GM18951 (cell line): ENCODE results near the gene PEX5L.
"Not testable (repeated sequence)": the region's sequence is repeated elsewhere in the genome, so short reads cannot be mapped to it uniquely, and the experiment has no call there.

Source experiments
- POLR2A ChIP-seq: IDR thresholded peaks from 4 replicates; pipeline ENCODE4 v1.6.1; 2011; ENCODE audit warnings: mild to moderate bottlenecking; ENCODE audit not compliant: insufficient read length, insufficient read depth; ENCODE audit errors: extremely low read depth
- in situ Hi-C: fragments of 300-500 bp; cut with MboI; formaldehyde crosslinking; loops from one replicate; pipeline ENCODE4 v1.12.0; 2022; ENCODE audit warnings: low sequenced_read_pairs, mixed read lengths, inconsistent platforms; ENCODE audit not compliant: unreplicated experiment

PEX5L gene, protein sequence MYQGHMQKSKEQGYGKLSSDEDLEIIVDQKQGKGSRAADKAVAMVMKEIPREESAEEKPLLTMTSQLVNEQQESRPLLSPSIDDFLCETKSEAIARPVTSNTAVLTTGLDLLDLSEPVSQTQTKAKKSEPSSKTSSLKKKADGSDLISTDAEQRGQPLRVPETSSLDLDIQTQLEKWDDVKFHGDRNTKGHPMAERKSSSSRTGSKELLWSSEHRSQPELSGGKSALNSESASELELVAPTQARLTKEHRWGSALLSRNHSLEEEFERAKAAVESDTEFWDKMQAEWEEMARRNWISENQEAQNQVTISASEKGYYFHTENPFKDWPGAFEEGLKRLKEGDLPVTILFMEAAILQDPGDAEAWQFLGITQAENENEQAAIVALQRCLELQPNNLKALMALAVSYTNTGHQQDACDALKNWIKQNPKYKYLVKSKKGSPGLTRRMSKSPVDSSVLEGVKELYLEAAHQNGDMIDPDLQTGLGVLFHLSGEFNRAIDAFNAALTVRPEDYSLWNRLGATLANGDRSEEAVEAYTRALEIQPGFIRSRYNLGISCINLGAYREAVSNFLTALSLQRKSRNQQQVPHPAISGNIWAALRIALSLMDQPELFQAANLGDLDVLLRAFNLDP

DNA sequence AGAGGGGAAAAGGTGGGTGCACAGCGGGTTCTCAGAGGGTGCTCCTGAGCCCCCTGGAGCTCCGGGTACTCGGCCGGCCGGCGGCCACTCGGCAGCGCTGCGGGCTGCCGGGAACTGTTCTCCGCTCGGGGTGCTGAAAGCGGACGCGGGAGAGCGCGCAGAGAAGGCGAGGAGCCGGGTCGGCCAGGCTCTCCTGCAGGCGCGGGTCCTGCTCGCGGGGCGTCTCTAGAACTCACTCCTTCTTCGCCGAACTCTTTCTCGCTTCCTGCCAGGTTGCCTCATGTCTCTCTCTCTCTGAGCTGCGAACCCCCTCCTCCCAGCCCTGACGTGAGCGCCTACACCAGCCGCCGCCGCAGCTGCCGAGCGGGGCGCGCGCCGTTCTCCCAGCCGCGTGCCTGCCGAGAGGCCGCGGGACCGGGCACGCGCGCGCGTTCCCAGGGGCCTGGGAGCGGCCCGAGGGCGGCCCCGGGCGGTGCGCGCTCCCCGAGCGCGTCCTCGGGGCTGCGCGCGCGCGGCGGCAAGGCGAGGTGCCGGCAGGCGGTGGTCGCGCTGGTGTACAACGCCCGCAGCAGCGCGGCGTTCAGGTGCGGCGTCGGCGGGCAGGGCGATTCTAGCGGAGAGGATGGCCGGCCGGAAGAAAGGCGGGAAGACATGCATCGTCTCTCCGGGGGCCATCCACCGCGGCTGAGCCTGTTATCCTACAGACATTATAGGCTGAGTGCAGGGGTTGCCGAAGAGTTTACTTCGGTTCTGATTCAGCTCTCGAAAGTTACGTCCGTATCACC is at the start of gene PEX5L:
Gene PEX5L (minus strand): TSS at position 267 of the 785 bp plus-strand sequence. CDS start 338 bp downstream, outside the sequence.
- in situ Hi-C loops, result no loop called here
- TF ChIP-seq POLR2A, result no peak

DNA sequence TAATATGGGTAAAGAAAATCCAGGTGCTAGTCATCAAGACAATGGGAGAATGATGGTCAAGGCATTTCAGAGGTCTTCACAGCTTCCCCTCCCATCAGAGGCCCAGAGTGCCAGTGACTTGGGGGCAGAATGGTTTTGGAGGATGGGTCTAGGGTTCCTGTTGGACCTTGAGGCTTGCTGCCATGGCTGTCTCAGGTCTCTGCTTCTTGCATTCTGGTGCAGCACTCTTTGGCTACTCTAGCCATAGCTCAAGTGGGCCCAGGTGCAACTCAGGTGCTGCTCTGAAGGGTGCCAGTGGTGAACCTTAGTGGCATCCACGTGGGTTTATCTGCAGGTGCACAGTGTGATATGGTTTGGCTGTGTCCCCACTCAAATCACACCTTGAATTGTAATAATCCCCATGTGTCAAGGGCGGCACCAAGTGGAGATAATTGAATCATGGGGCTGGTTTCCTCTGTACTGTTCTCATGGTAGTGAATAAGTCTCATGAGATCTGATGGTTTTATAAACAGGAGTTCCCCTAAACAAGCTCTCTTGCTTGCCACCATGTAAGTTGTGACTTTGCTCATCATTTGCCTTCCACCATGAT is 48.5 kb upstream of the PEX5L start:
- in situ Hi-C loops, result no loop called here
- no peak for TF ChIP-seq POLR2A

DNA sequence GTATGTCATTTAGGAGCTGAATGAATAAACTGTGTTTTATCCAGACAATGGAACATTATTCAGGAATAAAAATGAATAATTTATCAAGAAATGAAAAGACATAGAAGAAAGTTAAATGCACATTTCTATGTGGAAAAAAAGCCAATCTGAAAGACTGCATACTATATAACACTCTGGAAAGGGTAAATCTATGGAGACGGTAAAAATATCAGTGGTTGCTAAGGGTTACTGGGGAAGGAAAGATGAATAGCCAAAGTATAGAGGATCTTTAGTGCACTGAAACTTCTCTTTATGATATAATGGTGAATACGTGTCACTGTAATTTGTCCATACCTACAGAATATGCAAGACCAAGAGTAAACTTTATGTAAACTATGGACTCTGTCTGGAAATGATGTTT is 46.0 kb upstream of the PEX5L start:
- in situ Hi-C loops, result no loop called here
- TF ChIP-seq POLR2A, result no peak

DNA sequence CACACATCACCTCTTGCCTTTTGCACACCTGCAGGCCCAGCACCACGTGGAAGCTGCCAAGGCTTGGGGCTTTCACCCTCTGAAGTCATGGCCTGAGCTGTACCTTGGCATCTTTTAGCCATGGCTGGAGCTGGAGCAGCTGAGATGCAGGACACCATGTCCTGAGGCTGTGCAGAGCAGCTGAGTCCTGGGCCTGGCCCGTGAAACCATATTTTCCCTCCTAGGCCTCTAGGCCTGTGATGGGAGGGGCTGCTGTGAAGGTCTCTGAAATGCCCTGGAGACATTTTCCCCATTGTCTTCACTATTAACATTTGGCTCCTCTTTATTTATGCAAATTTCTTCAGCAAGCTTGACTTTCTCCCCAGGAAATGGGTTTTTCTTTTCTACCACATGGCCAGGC is 41.9 kb upstream of the PEX5L start:
- in situ Hi-C loops, result no loop called here
- no peak for TF ChIP-seq POLR2A

DNA sequence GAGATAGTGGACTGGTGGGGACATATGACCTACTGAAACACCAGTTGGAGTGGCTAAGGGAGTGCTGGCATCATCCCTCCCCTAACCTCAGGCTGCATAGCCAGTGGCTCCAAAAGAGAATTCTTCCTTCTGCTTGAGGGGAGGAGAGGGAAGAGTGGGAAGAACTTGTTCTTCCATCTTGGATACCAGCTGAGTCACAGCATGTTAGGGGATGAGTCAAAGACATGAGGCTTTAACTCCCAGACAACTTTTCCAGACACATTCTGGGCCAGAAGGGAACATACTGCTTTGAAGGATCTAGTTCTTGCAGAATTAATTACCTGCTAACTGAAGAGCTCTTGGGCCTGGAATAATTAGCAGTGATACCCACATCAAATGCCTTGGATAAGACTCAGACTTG is 36.8 kb upstream of the PEX5L start:
- TF ChIP-seq POLR2A, result no peak
- in situ Hi-C loops, result no loop called here

DNA sequence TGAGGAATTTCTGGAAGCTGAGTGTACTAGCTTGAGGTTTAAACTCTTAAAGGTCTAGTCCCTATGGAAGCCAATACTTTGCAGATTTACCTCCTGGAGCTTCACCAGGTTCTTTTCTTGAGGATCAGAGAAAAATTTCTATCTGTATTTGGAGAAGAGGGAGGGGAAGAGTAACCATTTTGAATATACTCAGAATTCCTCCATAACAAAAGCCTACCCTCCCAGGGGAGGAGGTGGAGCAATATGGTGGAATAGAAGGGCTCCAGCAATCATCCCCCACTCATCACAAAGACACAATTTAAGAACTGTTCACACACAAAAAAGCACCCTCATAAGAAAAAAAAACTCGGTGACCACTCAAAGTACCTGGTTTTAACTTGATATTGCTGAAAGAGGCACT is 36.0 kb upstream of the PEX5L start:
- in situ Hi-C loops, result no loop called here
- TF ChIP-seq POLR2A, result no peak

DNA sequence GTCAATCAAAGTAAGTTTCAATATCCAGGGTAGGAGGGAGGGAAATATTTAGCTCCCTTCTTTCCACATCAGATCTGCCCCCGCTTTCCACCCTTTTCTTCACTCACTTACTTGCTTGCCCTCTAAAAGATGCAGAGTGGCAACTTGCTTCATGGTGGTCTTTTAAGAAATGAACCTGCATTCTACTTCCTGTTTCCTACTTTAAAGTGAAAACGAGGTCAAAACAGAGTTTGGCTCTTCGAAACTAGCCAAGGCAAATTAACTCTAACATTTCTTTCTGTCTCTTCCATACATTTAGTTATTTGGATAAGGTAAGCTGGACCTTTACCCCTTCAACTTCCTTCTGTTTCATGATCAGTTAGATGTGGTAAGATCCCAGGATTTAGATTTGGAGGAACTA is 34.2 kb upstream of the PEX5L start:
- no peak for TF ChIP-seq POLR2A
- in situ Hi-C loops, result no loop called here

DNA sequence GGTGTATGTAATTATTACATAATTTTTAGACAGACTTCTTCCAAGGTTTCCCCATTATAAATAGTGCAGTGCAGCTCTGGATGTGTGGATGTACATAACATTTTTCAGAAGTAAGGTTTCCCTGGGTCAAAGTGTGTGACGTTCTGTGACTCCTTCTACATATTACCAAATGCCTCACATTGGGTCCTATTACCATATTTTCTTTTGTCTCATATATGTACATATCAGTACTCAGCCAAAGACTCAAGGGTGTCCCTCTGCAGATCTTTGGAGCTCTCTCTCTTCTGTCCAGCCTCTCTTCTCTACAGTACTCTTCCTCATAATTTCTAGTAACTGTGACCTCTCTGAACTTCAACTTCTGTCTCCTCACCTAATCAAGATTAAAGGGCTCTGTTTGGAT is 31.3 kb upstream of the PEX5L start:
- in situ Hi-C loops, result no loop called here
- no peak for TF ChIP-seq POLR2A

DNA sequence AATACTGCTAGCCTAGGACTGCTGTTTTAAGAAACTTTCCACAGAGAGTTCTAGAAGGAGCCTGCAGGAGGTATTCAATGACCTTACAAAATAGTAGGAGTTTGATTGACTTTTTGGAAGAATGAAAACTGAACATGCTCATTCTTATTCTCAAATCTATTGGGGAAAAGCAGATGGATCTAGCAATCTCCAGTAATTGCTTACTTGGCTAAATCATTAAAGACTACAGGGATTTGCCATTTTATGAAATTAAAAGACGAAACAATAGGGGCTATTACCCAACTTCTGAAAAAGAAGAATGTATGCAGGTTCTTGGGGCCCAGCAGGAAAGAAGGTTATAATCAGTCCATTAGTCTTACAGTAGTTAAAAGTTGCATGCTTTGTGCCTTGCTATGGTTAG is 29.9 kb upstream of the PEX5L start:
- in situ Hi-C loops, result no loop called here

DNA sequence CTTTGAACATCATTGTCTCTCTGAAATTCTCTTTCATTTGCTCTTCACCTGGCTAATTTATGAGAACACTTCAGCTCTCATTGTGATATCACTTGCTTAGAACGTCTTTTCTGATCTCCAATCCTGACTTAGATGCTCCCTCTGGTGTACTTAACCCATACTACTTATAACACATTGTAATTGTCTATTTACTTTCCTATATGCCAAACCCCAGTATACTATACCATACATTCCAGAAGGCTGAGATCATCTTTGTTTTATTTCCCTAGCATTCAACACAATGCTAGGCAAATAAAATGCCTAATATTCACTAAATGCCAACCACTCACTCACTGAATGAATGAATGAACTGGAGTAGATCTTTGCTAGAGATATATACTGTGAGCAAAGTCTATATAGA is 27.0 kb upstream of the PEX5L start:
- in situ Hi-C loops, result no loop called here
- TF ChIP-seq POLR2A, result no peak

More for the DNA sequence above, 29.9 kb upstream of the PEX5L start:
- no peak for TF ChIP-seq POLR2A

DNA sequence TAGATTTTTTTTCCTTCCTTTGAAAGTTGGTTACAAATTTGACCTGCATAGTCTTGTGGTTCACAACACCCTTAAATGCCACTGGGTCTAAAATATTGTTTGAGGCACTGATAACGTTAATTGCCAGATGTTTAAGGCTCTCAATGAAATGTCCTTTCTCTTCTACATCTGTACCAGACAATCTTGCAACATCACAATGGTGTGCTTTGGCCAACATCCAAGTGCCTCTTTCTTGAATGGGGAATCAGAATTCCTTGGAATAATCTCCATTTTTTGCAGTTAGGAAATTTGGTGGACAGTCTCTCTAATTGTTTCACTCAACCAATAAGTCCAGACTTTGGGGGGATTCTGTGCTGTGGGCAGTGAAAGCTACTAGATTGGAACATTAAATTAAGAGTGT is 26.0 kb upstream of the PEX5L start:
- in situ Hi-C loops, result no loop called here
- no peak for TF ChIP-seq POLR2A

DNA sequence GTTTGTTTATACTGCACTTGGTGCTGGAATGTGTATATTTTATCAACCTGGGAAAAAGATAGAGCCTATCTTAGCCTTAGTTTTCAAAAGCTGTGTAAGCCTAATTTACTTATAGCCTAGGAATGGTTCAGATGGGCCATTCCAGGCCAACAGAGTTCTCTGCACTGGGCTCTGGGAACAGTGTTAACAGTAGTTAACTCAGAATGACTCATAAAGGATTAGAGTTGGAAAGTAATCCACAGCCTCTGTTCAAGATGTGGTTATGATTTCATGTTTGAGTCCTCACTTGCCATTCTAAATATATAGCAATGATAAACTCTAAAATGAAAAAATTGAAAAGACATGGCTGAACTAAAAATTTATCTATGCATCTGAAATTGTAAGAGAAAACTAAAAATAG is 22.6 kb upstream of the PEX5L start:
- in situ Hi-C loops, result no loop called here
- TF ChIP-seq POLR2A, result no peak

DNA sequence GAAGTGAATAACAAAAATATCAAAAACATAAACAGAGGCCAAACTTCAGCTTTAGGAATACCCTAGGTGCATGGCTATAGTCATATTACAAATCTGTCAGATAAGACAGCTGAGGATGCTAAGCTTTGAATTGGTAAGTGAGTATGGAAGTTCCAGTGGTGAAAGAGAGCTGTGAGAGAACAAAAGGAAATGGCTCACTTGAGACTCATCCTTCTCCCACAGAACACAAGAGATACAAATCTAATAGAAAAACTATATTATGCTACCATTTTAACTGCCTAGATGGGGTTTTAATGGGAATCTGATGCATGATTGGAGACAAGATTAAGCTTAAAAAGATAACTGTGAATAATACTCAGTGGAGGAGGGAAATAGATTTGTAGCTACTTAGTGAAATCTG is 21.5 kb upstream of the PEX5L start:
- TF ChIP-seq POLR2A, result no peak
- in situ Hi-C loops, result no loop called here

DNA sequence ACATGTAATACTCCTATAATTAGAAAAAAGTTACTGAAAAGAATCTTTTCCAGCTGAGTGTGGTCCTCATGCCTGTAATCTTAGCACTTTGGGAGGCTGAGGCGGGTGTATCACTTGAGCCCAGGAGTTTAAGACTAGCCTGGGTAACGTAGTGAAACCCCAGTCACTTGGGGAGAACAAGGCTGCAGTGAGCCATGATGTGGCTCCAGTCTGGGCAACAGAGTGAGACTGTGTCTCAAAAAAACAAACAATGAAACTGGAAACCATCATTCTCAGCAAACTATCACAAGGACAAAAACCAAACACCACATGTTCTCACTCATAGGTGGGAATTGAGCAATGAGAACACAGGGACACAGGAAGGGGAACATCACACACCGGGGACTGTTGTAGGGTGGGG is 18.9 kb upstream of the PEX5L start:
- in situ Hi-C loops, result not testable (repeated sequence)
